T47D (cell line): ENCODE data around the gene SNCAIP.

Source experiments
- DNase-seq, 2 experiments: peaks; one replicate each; pipeline versions ENCODE4 v3.0.0 to v3.0.0-alpha.2; 2011 to 2012; ENCODE audit warnings: low read depth in 1 of 2, low spot score in 1 of 2
- JUND ChIP-seq: IDR thresholded peaks from 2 replicates; pipeline ENCODE4 v1.6.1; 2012; ENCODE audit warnings: low read depth
- in situ Hi-C: cut with HindIII; loops from 2 replicates; pipeline ENCODE4 v1.10.0; 2016; ENCODE audit warnings: low sequenced_read_pairs, low pct_unique_long_range_greater_than_20kb

Gene SNCAIP

DNA sequence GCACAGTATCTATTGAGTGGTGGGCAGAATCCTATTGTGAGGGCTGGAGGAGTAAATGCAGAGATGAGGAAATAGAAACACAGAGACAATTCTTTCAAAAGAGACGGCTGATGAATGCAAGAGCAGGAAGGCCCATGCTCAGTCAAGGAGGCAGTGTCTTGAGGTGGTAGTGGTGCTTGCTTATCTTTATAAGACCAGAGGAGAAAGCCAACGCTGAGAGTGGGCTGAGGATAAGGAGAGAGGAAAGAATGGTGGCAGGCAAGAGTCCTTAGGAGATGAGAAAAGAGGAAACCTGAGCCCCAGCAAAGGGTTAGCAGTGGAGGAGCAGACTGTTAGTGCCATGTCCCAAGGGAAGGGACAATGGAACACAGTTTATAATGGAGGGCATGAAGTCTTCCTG, 86.0 kb downstream of the SNCAIP start:
- no peak for TF ChIP-seq JUND
- in situ Hi-C loops = no loop called here
- no peak for DNase-seq

DNA sequence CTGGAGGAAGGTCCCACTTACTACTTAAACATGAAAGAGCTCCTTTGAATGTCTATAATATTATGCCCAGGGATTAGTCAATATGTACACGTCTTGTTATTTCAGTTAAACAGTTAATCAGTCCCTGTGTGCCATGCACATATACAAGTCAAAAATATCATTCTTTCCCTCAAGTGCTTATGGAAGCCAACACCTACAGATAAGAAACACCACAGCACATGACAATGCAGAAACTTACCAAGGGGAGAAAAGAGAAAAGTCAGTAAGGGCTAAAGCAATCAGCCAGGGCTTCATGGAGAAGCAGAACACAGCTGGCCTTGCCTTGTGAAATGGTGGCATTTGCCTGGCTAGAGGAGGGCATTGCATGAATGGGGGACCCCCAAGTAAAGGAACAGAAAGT, 88.3 kb downstream of the SNCAIP start:
- in situ Hi-C loops = no loop called here
- DNase-seq = no peak
- TF ChIP-seq JUND = no peak

GRCh38 chr5:122400938-122401337, 88.9 kb downstream of the SNCAIP start:
- TF ChIP-seq JUND = no peak
- in situ Hi-C loops = no loop called here
- DNase-seq = no peak

DNA sequence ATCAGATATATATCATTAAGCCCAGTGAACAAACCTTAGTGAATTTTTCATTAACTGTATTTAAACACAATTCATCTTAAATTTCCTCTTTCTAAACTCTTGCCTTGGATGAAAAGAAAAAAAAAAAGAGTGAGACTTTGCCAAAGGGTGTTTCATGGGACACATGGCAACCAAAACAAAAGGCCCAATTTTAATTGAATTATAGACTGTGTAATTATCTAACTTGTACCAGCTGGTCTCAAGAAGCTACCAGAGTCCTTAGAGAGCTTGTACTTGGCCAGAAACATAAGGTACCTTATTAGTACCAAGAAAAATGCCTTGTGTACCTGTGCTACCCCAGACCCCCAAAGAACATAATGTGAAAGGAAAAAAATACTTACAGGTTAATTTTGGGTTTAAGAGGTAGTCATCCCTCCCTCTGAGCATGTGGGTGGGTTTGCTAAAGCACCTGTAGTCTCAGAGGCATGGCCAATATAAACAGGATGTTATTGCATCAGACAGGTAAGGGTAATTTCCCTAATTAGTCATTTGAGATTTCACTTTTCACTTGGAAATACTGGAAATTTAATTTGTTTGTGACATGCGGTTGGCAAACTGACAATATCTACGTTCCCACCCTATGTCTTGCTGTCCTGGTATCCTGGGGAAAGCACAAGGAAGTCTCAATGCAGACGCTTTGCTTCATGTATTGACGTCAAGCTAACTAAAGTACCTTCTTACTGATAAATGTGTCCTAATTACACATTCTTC, 90.1 kb downstream of the SNCAIP start:
- in situ Hi-C loops = no loop called here
- no peak for DNase-seq
- TF ChIP-seq JUND = no peak

DNA sequence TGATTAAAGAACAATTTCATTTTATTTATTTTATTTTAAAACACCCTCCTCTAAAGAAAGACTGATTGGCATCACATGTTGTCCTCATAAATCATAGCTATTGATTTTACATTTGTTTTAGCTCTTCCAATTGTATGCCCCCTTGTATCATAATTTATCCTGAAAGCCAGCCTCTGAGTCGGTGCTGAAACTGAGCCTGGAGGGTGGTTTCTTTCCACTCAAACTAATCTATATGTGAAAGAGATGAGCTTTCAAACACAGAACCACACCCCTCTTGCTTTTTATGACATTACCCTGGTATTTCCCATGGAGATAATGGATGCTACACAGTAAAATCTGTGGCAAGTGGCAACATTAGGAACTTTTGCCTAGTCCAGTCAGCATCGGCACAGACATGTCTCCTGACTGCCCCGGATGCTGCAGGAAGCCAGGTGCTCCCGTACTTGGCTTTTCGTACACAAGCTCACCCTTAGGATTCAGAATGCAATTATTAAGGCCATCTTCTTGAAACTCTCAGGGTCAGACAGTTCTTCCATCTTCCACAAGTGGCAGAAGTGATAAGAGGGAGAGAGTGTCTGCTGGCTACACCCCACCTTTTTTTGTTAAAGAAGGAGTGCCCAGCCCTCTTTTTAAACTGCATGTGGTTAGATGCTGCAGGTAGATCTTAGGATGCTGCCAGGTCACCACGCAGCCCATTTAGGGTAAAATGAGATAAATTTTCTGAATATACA, 91.1 kb downstream of the SNCAIP start:
- no peak for TF ChIP-seq JUND
- DNase-seq = no peak
- in situ Hi-C loops = no loop called here

DNA sequence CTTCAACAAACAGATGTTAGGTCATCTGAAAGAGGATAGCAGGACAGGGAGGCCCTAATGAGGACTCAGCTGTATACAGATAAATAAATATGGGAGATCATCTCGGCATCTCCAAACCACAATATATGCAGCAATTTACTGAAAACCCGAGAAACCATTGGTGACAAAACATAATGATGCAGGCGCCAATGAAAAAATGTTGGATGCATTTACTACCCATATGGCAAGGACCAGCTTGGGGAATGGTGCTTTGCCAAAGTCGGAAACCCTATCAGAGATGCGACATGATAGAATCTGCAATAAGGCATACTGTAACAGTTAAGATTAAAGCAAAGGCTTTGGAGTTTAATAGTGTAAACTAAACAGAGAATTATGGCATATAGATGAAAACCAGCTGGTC, 92.0 kb downstream of the SNCAIP start:
- in situ Hi-C loops = no loop called here
- DNase-seq = no peak
- no peak for TF ChIP-seq JUND

DNA sequence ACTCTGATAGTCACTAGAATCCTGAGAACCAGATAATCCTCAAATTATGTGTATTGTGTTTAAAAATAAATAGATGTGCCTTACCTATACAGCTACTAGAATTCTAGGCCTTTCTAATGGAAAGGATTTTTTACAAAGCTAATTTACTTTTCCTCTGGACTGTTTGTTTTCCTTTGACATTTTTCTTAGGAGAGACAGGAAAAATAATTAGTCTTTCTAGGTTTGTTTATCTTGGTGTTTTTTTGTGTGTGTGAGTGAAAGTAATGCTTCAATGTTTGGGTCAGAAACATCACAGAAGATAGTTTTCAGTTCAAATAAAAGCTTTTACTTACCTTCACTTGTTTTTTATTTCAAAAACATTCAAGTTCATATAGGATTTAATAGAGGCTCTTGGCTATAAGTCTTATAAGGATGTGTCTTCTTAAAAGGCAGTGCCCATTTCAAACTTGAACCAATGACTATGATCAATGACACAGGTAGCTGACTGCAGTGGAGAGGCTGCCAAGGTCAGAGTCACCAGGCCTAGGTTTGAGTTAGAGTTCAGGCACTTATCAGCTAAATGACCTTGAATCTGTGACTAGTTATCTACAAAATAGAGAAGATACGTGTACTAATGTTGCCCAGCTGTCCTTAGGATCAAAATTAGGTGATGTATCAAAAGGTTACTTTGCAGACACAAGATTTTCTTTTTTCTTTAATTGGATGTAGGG, 92.8 kb downstream of the SNCAIP start:
- no peak for DNase-seq
- no peak for TF ChIP-seq JUND
- in situ Hi-C loops = no loop called here

GRCh38 chr5:122405751-122406150, 93.7 kb downstream of the SNCAIP start:
- no peak for TF ChIP-seq JUND
- in situ Hi-C loops = no loop called here
- DNase-seq = no peak

DNA sequence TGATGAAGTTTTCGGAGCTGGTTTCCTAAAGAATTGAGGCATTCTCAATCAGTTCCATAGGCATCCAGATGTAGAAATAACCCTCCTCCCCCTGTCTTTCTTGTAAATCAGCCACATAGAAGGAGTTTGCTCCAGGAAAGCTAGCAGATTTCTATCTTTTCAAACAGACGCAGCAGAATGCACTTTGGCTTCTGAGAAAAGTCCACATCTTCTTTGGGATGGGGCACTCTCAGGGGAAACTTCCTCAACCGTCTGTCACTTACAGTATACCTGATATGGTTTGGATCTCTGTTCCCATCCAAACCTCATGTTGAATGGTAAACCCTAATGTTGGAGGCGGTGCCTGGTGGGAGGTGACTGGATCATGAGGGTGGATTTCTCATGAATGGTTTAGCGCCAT, 94.1 kb downstream of the SNCAIP start:
- no peak for TF ChIP-seq JUND
- in situ Hi-C loops = no loop called here
- no peak for DNase-seq

DNA sequence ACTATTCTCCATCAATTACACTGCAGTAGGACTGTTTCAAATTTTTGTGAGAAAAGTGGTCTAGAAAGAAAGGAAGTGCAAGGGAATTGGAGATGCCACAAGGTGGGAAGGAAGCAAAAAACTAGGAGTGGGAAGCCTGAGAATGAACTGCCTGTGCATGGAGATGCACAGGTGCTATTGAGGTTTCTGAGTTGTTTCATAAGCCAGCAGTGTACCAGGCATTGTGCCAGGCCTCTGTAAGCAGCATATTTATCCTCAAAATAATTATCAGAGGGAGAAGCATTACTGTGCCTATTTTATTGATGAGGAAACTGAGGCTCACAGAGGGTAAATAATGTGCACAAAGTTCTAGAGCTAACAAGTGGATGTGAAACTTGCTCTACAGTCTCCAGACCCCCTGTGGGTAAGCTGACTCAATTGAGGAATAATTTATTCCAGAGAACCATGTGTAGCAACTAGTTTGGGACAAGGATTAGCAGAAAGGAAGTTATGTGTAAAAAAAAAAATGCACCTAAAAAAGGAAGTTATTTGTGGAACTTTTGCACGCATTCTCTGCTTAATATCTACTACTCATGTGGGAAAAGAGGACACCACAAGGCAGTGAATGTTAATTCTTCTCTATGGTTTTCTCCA, 96.7 kb downstream of the SNCAIP start:
- TF ChIP-seq JUND = no peak
- no peak for DNase-seq
- in situ Hi-C loops = no loop called here

- in situ Hi-C loops = no loop called here
- DNase-seq = no peak
- TF ChIP-seq JUND = no peak
These were observed 100.9 kb downstream of the SNCAIP start for GRCh38 chr5:122412966-122413365.

DNA sequence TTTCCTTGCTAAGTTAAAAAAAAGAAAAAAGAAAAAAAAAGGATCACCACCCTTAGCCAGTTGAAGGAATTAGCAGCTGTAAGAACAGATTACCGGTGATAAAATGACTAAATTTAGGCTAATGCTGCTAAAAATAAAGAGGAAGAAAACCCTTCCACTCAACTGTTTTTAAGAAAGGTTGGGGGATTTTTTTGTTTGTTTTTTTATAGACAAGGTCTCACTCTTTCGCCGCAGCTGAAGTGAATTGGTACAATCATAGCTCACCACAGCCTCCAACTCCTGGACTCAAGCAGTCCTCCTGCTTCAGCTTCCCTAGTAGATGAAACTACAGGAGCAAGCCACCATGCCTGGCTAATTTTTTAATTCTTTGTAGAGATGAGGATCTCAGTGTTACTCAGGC, 101.7 kb downstream of the SNCAIP start:
- no peak for TF ChIP-seq JUND
- in situ Hi-C loops = no loop called here
- no peak for DNase-seq

DNA sequence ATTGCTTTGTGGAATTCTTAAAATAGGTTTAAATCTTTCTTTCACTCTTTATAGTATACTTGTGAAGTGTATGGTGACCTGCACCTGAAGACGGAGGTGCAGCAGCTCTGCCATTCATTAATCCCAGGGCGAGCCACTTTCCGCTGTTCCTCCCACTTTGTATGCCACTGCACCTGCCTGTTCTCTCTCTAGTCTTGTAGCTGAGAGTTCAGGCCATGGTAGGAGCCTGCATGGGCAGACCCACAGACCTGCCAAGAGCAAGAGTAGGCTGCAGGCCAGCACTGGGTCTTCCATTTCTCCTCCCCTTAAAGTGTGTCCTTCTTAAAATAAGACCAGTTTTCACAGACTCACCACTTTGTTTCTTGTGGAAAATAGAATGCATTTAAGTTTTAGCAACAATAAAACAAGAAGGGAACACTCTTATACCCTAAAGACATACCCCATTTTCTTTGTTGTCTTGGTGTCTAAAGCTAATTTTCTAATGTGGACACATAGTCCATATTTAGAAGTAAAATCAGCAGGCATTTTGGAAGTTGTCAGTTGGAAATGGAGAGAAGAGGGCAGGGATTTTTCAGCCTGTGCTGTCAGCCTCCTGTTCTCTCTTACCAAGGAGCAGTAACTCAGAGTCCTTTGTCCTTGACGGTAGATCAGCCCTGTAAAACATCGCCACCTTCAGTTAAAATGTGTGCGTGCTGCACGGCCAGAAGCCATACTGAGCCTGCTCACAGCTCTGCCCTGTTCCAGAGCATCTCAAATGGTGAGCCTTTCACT, 103.2 kb downstream of the SNCAIP start:
- in situ Hi-C loops = no loop called here
- TF ChIP-seq JUND = no peak
- peak; percentile 53 to 80 for DNase-seq
